HCT116 (cell line): ENCODE results near the gene COL21A1. TPM values are rescaled to one million over a fixed set of nuclear protein-coding genes. Genes with fewer than 3 reads are reported as not detected.

ENCODE experiments used
- ATAC-seq: fragments of 200-7000 bp; cut with Tn5 transposase; 2 replicates; pipeline ENCODE4 v1.9.1; 2020; ENCODE audit warnings: mild to moderate bottlenecking, moderate library complexity
- BruUV-seq: library from RNA; stranded (reverse); fragments of 400-500 nt; replicated peaks from 2 replicates; lab custom pipeline; 2021; lab: Mats Ljungman, UMichigan
- CTCF ChIA-PET: fragments of 300-600 bp; sonication (Branson Sonifier 250); formaldehyde crosslinking; loops from one replicate; lab custom pipeline; 2021; ENCODE audit warnings: antibody characterized with exemption; lab: Charles Lee
- POLR2A ChIA-PET: fragments of 300-600, 350-600 bp; sonication (Branson Sonifier 250); formaldehyde crosslinking; loops from one replicate; lab custom pipeline; 2021; ENCODE audit warnings: antibody characterized with exemption; lab: Charles Lee
- RAD21 ChIA-PET, 2 experiments: fragments of 300-600 bp; sonication (Branson Sonifier 250); formaldehyde crosslinking; loops; one replicate each; lab custom pipeline; 2023; ENCODE audit warnings: low total read pairs in 2 of 2; ENCODE audit not compliant: uncharacterized antibody in 2 of 2, unreplicated experiment in 2 of 2, low non-redundant PET in 1 of 2; lab: Charles Lee
- DNase-seq: peaks from one replicate; pipeline ENCODE4 v3.0.0-alpha.2; 2010; ENCODE audit warnings: low read depth, low spot score
- H2AFZ ChIP-seq: fragments of 200-600 bp; shearing (Covaris generic), sonication (generic); 2 replicates; pipeline ENCODE4 v1.6.1; 2017; ENCODE audit warnings: low read depth, mixed run types, mixed read lengths, antibody characterized with exemption, low read length; ENCODE audit not compliant: poor library complexity, severe bottlenecking
- H3K27ac ChIP-seq: 2 replicates; pipeline ENCODE4 v1.5.1; 2012; ENCODE audit warnings: low read depth, low read length
- H3K27me3 ChIP-seq: fragments of 200-600 bp; sonication (generic); 2 replicates; pipeline ENCODE4 v1.6.1; 2016; ENCODE audit warnings: mixed run types, low read length, mixed read lengths; ENCODE audit not compliant: insufficient read depth
- H3K36me3 ChIP-seq, 2 experiments: fragments of 200-500 bp in 1 of 2; fragments of 200-600 bp in 1 of 2; sonication (Bioruptor generic) in 1 of 2; sonication (generic) in 1 of 2; 2 replicates each; pipeline versions ENCODE4 v1.5.1 to v1.6.1; 2014 to 2016; ENCODE audit warnings: low read length in 2 of 2, inconsistent platforms in 1 of 2, mixed read lengths in 1 of 2, mixed run types in 1 of 2; ENCODE audit not compliant: insufficient read depth in 2 of 2, control insufficient read depth in 1 of 2
- H3K4me1 ChIP-seq, 2 experiments: fragments of 200-600 bp in 1 of 2; sonication (generic) in 1 of 2; 2 replicates each; pipeline versions ENCODE4 v1.5.1 to v1.6.1; 2012 to 2017; ENCODE audit warnings: low read length in 2 of 2, inconsistent platforms in 1 of 2, mild to moderate bottlenecking in 1 of 2, mixed read lengths in 1 of 2, mixed run types in 1 of 2, moderate library complexity in 1 of 2; ENCODE audit not compliant: insufficient read depth in 2 of 2, control insufficient read depth in 1 of 2
- H3K4me2 ChIP-seq: fragments of 200-600 bp; sonication (generic); 2 replicates; pipeline ENCODE4 v1.6.1; 2017; ENCODE audit warnings: mixed run types, low read length, mixed read lengths
- H3K4me3 ChIP-seq, 2 experiments: fragments of 200-600 bp in 1 of 2; sonication (generic) in 1 of 2; replicated peaks in 1 of 2; 2 replicates each; pipeline ENCODE4 v1.5.1; 2011 to 2016; ENCODE audit warnings: low read length in 2 of 2, control low read depth in 1 of 2, low read depth in 1 of 2, mild to moderate bottlenecking in 1 of 2, mixed read lengths in 1 of 2, mixed run types in 1 of 2
- H3K79me2 ChIP-seq: fragments of 200-600 bp; sonication (generic); 2 replicates; pipeline ENCODE4 v1.6.1; 2017; ENCODE audit warnings: mild to moderate bottlenecking, mixed run types, low read length, moderate library complexity, mixed read lengths; ENCODE audit not compliant: insufficient read depth
- H3K9ac ChIP-seq: fragments of 200-600 bp; sonication (generic); 2 replicates; pipeline ENCODE4 v1.6.1; 2016; ENCODE audit warnings: low read length, mixed read lengths
- H3K9me2 ChIP-seq: fragments of 200-600 bp; sonication (generic), shearing (Covaris generic); 2 replicates; pipeline ENCODE4 v1.6.1; 2017; ENCODE audit warnings: mixed run types, mild to moderate bottlenecking, moderate library complexity; ENCODE audit not compliant: insufficient read depth
- H3K9me3 ChIP-seq, 2 experiments: fragments of 200-500 bp in 1 of 2; fragments of 200-600 bp in 1 of 2; sonication (Bioruptor generic) in 1 of 2; sonication (generic) in 1 of 2; 2 replicates each; pipeline ENCODE4 v1.6.1; 2014 to 2017; ENCODE audit warnings: low read length in 2 of 2, mixed read lengths in 2 of 2, inconsistent platforms in 1 of 2, low read depth in 1 of 2, mild to moderate bottlenecking in 1 of 2, mixed run types in 1 of 2, moderate library complexity in 1 of 2; ENCODE audit not compliant: control insufficient read depth in 1 of 2, insufficient read depth in 1 of 2
- H4K20me1 ChIP-seq: fragments of 200-600 bp; sonication (generic), shearing (Covaris generic); 2 replicates; pipeline ENCODE4 v1.6.1; 2017; ENCODE audit warnings: mixed run types, mild to moderate bottlenecking, moderate library complexity; ENCODE audit not compliant: insufficient read depth
- ATF3 ChIP-seq: IDR thresholded peaks from 2 replicates; pipeline ENCODE4 v1.6.1; 2012
- CBX3 ChIP-seq: IDR thresholded peaks from 2 replicates; pipeline ENCODE4 v1.6.1; 2012; ENCODE audit warnings: low read depth
- CEBPB ChIP-seq: IDR thresholded peaks from 2 replicates; pipeline ENCODE4 v1.6.1; 2012; ENCODE audit warnings: low read depth
- EGR1 ChIP-seq: IDR thresholded peaks from 2 replicates; pipeline ENCODE4 v1.6.1; 2012; ENCODE audit warnings: low read depth
- EZH2 ChIP-seq: fragments of 200-600 bp; sonication (generic); IDR thresholded peaks from 2 replicates; pipeline ENCODE4 v1.6.1; 2017; ENCODE audit warnings: antibody characterized with exemption, mixed run types
- EZH2phosphoT487 ChIP-seq: fragments of 200-600 bp; IDR thresholded peaks from 2 replicates; pipeline ENCODE4 v1.6.1; 2018; ENCODE audit warnings: antibody characterized with exemption, borderline replicate concordance
- FOSL1 ChIP-seq: IDR thresholded peaks from 2 replicates; pipeline ENCODE4 v1.6.1; 2012; ENCODE audit warnings: low read depth
- JUND ChIP-seq: IDR thresholded peaks from 2 replicates; pipeline ENCODE4 v1.6.1; 2012
- POLR2A ChIP-seq: IDR thresholded peaks from 2 replicates; pipeline ENCODE4 v1.7.0; 2011; ENCODE audit warnings: borderline replicate concordance; ENCODE audit not compliant: insufficient read depth, insufficient read length; ENCODE audit errors: extremely low read depth
- RAD21 ChIP-seq: IDR thresholded peaks from 2 replicates; pipeline ENCODE4 v1.6.1; 2012; ENCODE audit warnings: low read depth, mild to moderate bottlenecking
- REST ChIP-seq: IDR thresholded peaks from 2 replicates; pipeline ENCODE4 v1.6.1; 2012; ENCODE audit warnings: low read depth
- SIN3A ChIP-seq: IDR thresholded peaks from 2 replicates; pipeline ENCODE4 v1.6.1; 2012; ENCODE audit warnings: low read depth
- SP1 ChIP-seq: IDR thresholded peaks from 2 replicates; pipeline ENCODE4 v1.6.1; 2012; ENCODE audit warnings: low read depth
- SRF ChIP-seq: IDR thresholded peaks from 2 replicates; pipeline ENCODE4 v1.6.1; 2012; ENCODE audit warnings: low read depth
- YY1 ChIP-seq: IDR thresholded peaks from 2 replicates; pipeline ENCODE4 v1.6.1; 2011; ENCODE audit warnings: low read length, low read depth, moderate library complexity, mild to moderate bottlenecking; ENCODE audit not compliant: insufficient replicate concordance; ENCODE audit errors: extremely low read depth
- ZFX ChIP-seq: fragments of 450-650 bp; IDR thresholded peaks from 2 replicates; pipeline ENCODE4 v1.6.1; 2017
- intact Hi-C: fragments of 100-400 bp; cut with micrococcal nuclease; formaldehyde crosslinking; loops from 2 replicates; pipeline ENCODE4 v1.10.0; 2022
- total RNA-seq: library from RNA; stranded (reverse); gene quantifications from one replicate; pipeline ENCODE4 v1.2.1, GENCODE V29; 2021; ENCODE audit not compliant: unreplicated experiment

The COL21A1 gene
- total RNA-seq, 1 experiment from 2014 or later: not detected

- Histone ChIP-seq H3K9me2 (no peaks in the 10 kb centered on the region; the same call in 1 of the 2 replicates), H3K9ac (no peak overlapping the region), H4K20me1 (no peaks in the 10 kb centered on the region), H3K27me3 (no peaks in the 10 kb centered on the region), H3K36me3 (no peaks in the 10 kb centered on the region), H3K4me1 (no peaks in the 10 kb centered on the region; a peak in 1 of 4 replicates), H3K27ac (no peak overlapping the region), H3K9me3 (peaks cover 0 to 3% of the 10 kb centered on the region in 2 experiments; a peak in 1 of 4 replicates), H3K79me2 (no peaks in the 10 kb centered on the region), H2AFZ (no peak overlapping the region), H3K4me3 (no peak overlapping the region), H3K4me2 (no peak overlapping the region)
- ATAC-seq (no peak), DNase-seq (no peak)
- POLR2A ChIA-PET: no interaction called here
- RAD21 ChIA-PET: no interaction called here
- CTCF ChIA-PET: no interaction called here
- BruUV-seq: no TSS peak
- intact Hi-C loops: no loop called here
- TF ChIP-seq SP1: no peak
- no peak for TF ChIP-seq RAD21
- no peak for TF ChIP-seq ZFX
- no peak for TF ChIP-seq JUND
- no peak for TF ChIP-seq ATF3
- TF ChIP-seq REST: no peak
- no peak for TF ChIP-seq EZH2phosphoT487
- no peak for TF ChIP-seq POLR2A
- TF ChIP-seq FOSL1: no peak
- no peak for TF ChIP-seq SRF
- no peak for TF ChIP-seq CEBPB
- TF ChIP-seq EGR1: no peak
- no peak for TF ChIP-seq EZH2
- no peak for TF ChIP-seq CBX3
- TF ChIP-seq SIN3A: no peak
- no peak for TF ChIP-seq YY1
Measured at GRCh38 chr6:56072856-56073255, 174.5 kb downstream of the COL21A1 start.
